ENCODE results near the gene ZNF76.

The ZNF76 gene

DNA sequence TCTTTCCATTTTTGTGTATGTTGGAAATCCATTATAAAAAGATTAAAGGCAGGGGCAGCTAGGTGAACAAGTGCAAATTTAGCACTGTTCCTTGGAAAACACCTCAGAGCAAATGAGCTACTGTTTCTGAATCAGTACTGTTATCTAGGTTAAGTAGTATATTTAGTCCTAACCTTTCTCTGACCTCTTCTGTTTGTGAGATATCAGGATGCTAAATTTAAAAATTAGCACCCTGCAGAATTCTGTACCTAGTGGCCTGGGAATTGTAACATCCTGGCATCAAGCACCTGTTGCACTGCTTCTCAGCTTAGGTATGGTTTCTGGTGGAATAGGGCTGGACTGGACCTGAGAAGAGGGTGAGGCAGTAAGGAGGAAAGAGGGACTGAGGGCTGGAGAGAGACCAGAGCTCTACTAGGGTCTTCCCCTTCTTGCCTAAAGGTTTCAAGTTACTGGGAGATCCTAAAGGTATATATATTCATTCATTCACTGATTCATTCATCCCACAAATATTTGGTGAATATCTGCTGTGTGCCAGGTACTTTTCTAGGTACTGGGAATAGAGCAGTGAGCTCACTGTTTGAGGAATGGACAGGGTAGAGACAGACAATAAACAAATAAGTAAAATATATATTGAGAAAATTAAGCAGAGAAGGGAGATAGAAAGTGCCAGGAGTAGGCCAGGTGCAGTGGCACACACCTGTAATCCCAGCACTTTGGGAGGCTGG, 5.2 kb downstream of the ZNF76 start:
- Mint-ChIP-seq H3K9me3 (no peaks in the 10 kb centered on the region), H3K4me1 (ENCODE audit: low read depth in 2 of 2) (peaks cover 39 to 51% of the 10 kb centered on the region in 2 donors), H3K27ac (peak overlapping the region; percentile 30 to 97), H3K27me3 (no peaks in the 10 kb centered on the region), H3K4me3 (no peak overlapping the region), H3K36me3 (ENCODE audit: insufficient read depth) (peaks cover 13% of the 10 kb centered on the region)
- DNase-seq = no peak
- no peak for ATAC-seq (replicated peaks)

DNA sequence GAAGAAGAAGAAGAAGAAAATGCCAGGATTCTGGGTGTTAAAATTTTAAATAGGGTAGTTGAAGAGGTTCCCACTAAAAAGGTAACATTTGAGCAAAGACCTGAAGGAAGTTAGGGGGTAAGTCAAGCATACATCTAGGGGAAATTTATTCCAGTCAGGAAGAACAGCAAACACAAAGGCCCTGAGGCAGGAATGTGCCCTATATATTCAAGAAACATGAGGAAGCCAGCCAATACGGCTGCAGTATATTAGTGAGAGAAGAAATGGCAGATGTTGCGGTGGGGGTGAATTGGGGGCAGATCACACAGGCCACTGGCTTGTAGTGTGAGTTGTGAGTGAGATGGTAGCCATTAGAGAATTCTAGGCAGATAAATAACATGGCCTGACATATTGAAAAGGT, 6.0 kb downstream of the ZNF76 start:
- H3K4me1 Mint-ChIP-seq (ENCODE audit: low read depth in 2 of 2) = peaks cover 34 to 45% of the 10 kb centered on the region in 2 donors
- no peaks in the 10 kb centered on the region for H3K9me3 Mint-ChIP-seq

DNA sequence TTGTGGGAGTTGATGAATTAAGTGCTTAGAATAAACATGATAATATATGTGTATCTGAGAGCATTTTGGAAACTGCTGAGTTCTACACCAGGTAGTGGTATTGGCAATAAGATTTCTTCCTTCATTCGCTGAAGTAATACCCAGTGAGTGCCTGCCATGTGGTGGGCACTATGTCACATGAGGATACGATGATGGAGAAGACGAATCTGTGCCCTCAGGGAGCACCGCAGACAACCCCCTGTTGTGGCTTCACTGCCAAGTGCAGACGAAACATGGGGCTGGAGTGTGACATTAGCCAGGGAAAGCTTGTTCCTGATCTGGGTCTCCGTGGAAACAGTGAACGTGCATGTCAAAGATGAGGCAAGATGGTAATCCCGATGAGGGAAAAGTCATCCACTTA, 7.9 kb downstream of the ZNF76 start:
- no peak overlapping the region for H3K4me3 Mint-ChIP-seq
- peaks cover 8% of the 10 kb centered on the region for H3K36me3 Mint-ChIP-seq (ENCODE audit: insufficient read depth)
- DNase-seq (no peak), ATAC-seq (replicated peaks) (no peak)
- H3K4me1 Mint-ChIP-seq (ENCODE audit: low read depth in 2 of 2) = peaks cover 20 to 28% of the 10 kb centered on the region in 2 donors
- H3K27me3 Mint-ChIP-seq = no peaks in the 10 kb centered on the region
- no peaks in the 10 kb centered on the region for H3K9me3 Mint-ChIP-seq
- no peak overlapping the region for H3K27ac Mint-ChIP-seq

More for the DNA sequence above, 6.0 kb downstream of the ZNF76 start:
- H3K4me3 Mint-ChIP-seq = no peak overlapping the region
- ATAC-seq (replicated peaks) (no peak), DNase-seq (no peak)
- H3K36me3 Mint-ChIP-seq (ENCODE audit: insufficient read depth) = peaks cover 8% of the 10 kb centered on the region
- H3K27me3 Mint-ChIP-seq = no peaks in the 10 kb centered on the region
- H3K27ac Mint-ChIP-seq = peak overlapping the region; percentile 1 to 30

DNA sequence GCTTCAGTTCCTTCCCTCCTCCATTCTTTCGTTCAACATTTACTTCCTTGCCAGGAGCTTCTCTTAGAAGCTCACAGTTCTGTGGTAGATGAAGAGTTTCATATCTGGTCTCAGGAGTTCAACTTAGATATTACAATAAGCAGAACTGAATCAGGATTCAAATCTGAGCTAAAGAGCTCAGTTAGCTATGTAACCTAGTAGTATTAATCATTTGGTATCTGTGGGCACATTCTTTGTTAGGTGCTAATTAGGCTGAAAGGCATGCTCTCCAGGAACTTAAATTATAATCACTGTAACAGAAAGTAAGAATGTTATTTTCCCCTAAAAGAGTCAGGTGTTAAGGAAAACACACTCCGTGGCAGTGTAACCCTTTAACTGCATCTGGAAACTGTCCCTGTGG, 8.4 kb downstream of the ZNF76 start:
- no peak for DNase-seq
- no peaks in the 10 kb centered on the region for H3K27me3 Mint-ChIP-seq
- no peak for ATAC-seq (replicated peaks)
- H3K36me3 Mint-ChIP-seq (ENCODE audit: insufficient read depth) = peaks cover 7% of the 10 kb centered on the region
- H3K4me3 Mint-ChIP-seq = no peak overlapping the region
- no peaks in the 10 kb centered on the region for H3K9me3 Mint-ChIP-seq
- peak overlapping the region in 1 of 2 donors; percentile 52 for H3K27ac Mint-ChIP-seq
- H3K4me1 Mint-ChIP-seq (ENCODE audit: low read depth in 2 of 2) = peaks cover 16 to 24% of the 10 kb centered on the region in 2 donors

DNA sequence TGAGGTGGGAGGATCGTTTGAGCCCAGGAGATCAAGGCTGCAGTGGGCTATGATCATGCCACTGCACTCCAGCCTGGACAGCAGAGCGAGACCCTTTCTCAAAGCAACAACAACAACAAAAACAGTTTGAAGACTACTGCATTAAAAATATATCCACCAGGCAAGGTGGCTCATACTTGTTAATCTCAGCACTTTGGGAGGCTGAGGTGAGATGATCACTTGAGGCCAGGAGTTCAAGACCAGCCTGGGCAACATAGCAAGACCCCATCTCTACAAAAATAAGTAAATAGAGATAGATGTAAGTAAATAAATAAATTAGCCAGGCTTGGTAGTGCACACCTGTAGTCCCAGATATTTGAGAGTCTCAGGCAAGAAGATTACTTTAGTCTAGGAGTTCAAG, 12.5 kb downstream of the ZNF76 start:
- H3K9me3 Mint-ChIP-seq = no peaks in the 10 kb centered on the region
- H3K36me3 Mint-ChIP-seq (ENCODE audit: insufficient read depth) = peaks cover 3% of the 10 kb centered on the region
- ATAC-seq (replicated peaks) (no peak), DNase-seq (no peak)
- no peaks in the 10 kb centered on the region for H3K27me3 Mint-ChIP-seq
- peak overlapping the region in 1 of 2 donors; percentile 44 for H3K27ac Mint-ChIP-seq
- H3K4me1 Mint-ChIP-seq (ENCODE audit: low read depth in 2 of 2) = peaks cover 4 to 14% of the 10 kb centered on the region in 2 donors
- H3K4me3 Mint-ChIP-seq = no peak overlapping the region

DNA sequence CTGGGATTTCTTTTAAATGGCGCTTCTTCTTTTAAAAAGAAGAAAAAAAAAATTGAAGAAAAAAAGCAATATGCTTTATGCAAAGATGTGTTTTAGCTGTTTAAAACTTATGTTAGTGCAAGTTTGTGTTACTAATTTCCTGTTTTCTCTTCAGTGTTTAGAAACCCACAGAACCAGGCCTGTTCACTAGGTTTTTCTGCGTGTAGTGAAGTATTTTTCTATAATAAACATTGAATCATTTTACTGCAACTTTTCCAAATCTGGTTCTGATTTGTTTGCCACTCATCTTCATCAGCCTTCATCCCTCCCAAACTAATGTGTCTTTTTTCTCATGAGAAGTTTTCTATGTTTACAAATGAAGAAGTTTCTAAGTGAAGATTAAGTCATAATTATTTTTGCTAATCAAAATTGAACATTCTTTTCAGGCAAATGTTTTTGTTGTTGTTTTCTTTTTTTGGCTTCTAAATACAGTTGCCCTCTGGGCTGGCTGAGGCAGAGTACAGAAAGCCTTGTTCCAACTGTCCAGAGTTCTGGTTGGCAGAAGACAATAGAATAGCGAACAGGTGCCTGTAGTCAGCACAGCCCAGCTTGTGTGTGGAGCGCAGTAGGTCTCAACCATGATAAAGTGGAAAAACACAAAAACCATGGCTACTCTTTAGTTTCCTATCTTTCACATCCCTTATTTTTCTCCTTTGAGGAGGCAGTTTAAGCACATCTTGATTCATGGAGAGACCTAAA, 14.5 kb downstream of the ZNF76 start:
- no peaks in the 10 kb centered on the region for H3K9me3 Mint-ChIP-seq
- peaks cover 3% of the 10 kb centered on the region for H3K36me3 Mint-ChIP-seq (ENCODE audit: insufficient read depth)
- no peak overlapping the region for H3K27ac Mint-ChIP-seq
- ATAC-seq (replicated peaks) (no peak), DNase-seq (no peak)
- no peaks in the 10 kb centered on the region for H3K27me3 Mint-ChIP-seq
- H3K4me3 Mint-ChIP-seq = no peak overlapping the region
- H3K4me1 Mint-ChIP-seq (ENCODE audit: low read depth in 2 of 2) = peaks cover 10 to 23% of the 10 kb centered on the region in 2 donors

DNA sequence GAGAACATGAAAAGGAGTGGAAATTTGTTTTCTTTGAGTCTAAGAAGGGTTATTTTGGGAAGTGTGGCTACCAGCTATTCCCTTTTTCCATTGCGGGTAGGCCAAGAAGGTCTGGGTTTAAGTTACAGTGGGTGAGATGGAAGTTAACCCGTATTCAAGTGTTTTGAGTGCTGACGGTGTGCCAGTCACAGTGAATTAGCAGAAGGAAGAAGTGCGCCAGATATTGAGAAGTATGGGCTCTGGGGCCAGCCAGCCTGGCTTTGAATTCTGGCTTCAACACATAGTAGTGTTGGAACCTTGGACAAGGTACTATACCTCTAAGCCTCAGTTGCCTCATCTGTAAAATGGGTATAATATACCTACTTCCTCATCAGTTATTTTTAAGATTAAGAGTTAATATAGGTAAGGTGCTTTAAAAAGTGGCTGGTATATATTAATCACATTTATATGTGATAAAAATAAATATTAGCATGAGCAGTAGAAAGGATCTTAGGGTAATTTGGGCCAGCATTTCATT, 16.3 kb downstream of the ZNF76 start:
- H3K4me1 Mint-ChIP-seq (ENCODE audit: low read depth in 2 of 2) = peaks cover 10 to 23% of the 10 kb centered on the region in 2 donors
- DNase-seq = no peak
- no peaks in the 10 kb centered on the region for H3K9me3 Mint-ChIP-seq
- no peaks in the 10 kb centered on the region for H3K36me3 Mint-ChIP-seq (ENCODE audit: insufficient read depth)
- H3K4me3 Mint-ChIP-seq = no peak overlapping the region
- H3K27me3 Mint-ChIP-seq = no peaks in the 10 kb centered on the region
- H3K27ac Mint-ChIP-seq = peak overlapping the region in 1 of 2 donors; percentile 42
- ATAC-seq (replicated peaks) = no peak

DNA sequence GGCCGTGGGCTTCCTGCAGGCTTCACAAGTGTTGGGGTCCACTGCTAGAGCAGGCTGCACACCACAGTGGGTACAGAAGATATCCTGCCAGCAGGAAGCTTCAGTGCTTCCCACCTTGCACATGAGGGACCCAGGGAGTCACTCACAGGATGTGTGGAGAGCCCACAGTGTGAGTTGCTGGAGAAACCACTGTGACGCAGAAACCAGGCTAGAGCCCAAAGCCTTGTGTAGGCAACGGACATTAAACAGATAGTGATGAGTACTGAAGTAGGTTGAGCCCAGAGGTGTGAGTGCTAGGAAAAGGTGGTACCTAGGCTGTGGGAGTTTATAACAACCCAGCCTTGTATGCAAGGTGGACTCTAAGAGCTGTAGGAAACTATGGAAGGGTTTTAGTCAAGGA, 19.2 kb downstream of the ZNF76 start:
- ATAC-seq (replicated peaks) = no peak
- DNase-seq = no peak
- peak overlapping the region in 1 of 2 donors; percentile 51 for H3K27ac Mint-ChIP-seq
- no peak overlapping the region for H3K4me3 Mint-ChIP-seq
- no peaks in the 10 kb centered on the region for H3K27me3 Mint-ChIP-seq
- H3K9me3 Mint-ChIP-seq = no peaks in the 10 kb centered on the region
- peaks cover 13% of the 10 kb centered on the region for H3K36me3 Mint-ChIP-seq (ENCODE audit: insufficient read depth)
- H3K4me1 Mint-ChIP-seq (ENCODE audit: low read depth in 2 of 2) = peaks cover 10 to 23% of the 10 kb centered on the region in 2 donors

DNA sequence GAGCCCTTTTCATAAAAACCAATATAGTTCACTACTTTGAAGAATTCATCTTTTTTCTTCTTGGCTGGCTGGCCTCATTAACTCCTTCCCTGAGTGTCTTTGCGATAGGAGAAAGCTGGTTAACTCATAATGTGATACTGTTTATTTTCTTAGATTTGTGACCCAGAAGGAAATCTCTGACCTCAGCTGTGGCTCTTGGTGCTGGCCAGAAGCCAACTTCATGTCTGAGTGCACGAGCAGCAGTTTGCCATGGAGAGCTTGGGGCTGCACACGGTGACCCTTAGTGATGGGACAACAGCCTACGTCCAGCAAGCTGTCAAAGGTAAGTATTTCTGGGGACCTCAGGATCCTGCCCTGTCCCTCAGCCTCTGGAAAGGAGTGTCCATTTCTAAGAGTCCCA, 21.4 kb downstream of the ZNF76 start:
- no peak overlapping the region for H3K4me3 Mint-ChIP-seq
- no peaks in the 10 kb centered on the region for H3K9me3 Mint-ChIP-seq
- H3K4me1 Mint-ChIP-seq (ENCODE audit: low read depth in 2 of 2) = peaks cover 5 to 15% of the 10 kb centered on the region in 2 donors
- no peaks in the 10 kb centered on the region for H3K27me3 Mint-ChIP-seq
- H3K36me3 Mint-ChIP-seq (ENCODE audit: insufficient read depth) = peaks cover 35% of the 10 kb centered on the region
- DNase-seq (no peak), ATAC-seq (replicated peaks) (no peak)
- H3K27ac Mint-ChIP-seq = no peak overlapping the region

DNA sequence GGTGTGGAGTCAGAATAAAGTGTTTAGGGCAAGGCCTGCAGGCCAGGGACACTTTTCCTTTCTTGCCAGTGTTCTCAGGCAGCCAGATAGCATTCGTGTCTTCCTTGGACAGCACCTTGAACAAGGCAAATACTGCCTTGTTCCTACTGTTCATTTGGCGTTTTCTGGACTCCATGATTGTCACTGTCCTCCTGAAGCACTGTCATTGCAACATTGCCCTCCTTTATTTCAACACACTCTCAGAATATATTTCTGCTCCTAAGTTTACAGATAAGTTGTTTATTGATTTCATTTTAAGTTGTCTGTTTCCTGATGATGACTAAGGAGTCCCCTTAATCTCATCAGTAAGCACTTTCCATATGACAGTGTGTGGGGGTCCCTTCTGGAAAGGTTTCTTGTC, 22.9 kb downstream of the ZNF76 start:
- Mint-ChIP-seq H3K27ac (no peak overlapping the region), H3K36me3 (ENCODE audit: insufficient read depth) (peaks cover 41% of the 10 kb centered on the region), H3K4me1 (ENCODE audit: low read depth in 2 of 2) (peaks cover 5 to 9% of the 10 kb centered on the region in 2 donors), H3K4me3 (no peak overlapping the region), H3K27me3 (no peaks in the 10 kb centered on the region), H3K9me3 (no peaks in the 10 kb centered on the region)
- DNase-seq = no peak
- no peak for ATAC-seq (replicated peaks)

DNA sequence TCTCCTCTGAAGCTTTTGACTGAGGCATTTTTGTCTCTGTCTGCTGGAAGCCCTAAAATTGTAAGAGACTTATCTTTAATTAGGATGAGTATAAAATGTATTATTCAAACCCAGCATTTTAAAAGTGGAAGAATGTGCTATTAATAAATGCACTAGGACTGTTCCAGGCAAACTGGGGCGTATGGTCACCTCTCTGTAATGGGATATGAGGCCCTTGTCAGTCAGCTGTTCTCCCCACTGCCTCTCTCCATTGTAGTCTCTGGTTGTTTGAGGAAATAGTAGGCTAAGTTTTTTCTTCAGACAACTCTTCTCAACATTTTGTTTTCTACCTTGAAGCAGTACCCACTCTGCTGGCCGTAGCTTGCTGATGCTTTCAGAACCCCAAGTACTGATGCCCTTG, 23.8 kb downstream of the ZNF76 start:
- Mint-ChIP-seq H3K36me3 (ENCODE audit: insufficient read depth) (peaks cover 47% of the 10 kb centered on the region), H3K4me3 (no peak overlapping the region), H3K4me1 (ENCODE audit: low read depth in 2 of 2) (peaks cover 5% of the 10 kb centered on the region in 2 donors), H3K9me3 (no peaks in the 10 kb centered on the region), H3K27me3 (no peaks in the 10 kb centered on the region), H3K27ac (no peak overlapping the region)
- ATAC-seq (replicated peaks) (no peak), DNase-seq (no peak)

DNA sequence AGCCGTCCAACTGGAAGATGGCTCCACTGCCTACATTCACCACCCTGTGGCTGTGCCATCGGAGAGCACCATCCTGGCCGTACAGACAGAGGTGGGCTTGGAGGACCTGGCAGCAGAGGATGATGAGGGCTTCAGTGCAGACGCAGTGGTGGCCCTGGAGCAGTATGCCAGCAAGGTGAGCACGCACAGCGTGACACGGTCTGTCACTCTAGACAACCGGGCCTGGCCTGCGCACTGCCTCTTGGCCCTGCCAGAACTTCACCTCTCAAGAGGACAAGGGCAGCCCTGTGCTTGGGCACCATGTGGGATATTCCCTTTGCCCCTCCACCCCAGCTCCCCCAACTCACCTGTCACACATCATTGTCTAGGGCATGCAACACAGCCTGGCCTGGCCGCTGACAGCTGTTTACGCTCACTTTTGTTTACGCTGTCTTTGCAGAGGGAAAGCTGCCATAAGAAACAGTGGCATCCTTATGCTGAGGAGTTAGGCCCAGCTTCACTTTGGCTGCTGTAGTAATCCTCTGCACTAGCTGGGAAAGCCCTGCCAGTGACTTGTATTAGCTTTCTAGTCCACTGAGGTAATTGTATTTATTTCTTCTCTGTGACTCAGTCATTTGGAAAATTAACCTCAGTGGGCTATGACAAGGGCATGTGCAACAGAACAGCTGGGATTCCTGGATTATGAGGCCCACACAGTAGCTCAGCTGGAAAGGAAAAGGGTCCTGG, 28.3 kb downstream of the ZNF76 start:
- no peak overlapping the region for H3K4me3 Mint-ChIP-seq
- H3K27ac Mint-ChIP-seq = no peak overlapping the region
- DNase-seq (no peak), ATAC-seq (replicated peaks) (no peak)
- no peaks in the 10 kb centered on the region for H3K9me3 Mint-ChIP-seq
- no peaks in the 10 kb centered on the region for H3K4me1 Mint-ChIP-seq (ENCODE audit: low read depth in 2 of 2)
- peaks cover 50% of the 10 kb centered on the region for H3K36me3 Mint-ChIP-seq (ENCODE audit: insufficient read depth)
- H3K27me3 Mint-ChIP-seq = no peaks in the 10 kb centered on the region

DNA sequence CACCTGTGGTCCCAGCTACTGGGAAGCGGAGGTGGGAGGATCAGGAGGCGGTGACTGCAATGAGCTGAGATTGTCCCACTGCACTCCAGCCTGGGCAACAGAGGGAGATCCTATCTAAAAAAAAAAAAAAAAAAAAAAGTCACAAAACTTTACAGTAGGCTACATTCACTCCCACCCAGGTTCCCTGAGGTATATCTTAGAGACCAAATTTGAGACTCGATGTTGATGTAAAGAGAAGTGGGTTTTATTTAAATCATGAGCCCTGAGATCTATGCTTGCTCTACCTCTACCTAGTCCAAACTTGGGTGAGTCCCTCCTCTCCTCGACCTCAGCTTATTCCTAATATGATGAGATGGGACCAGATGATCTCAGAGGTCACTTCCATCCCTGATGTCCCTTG, 29.3 kb downstream of the ZNF76 start:
- H3K36me3 Mint-ChIP-seq (ENCODE audit: insufficient read depth) = peaks cover 47% of the 10 kb centered on the region
- H3K4me3 Mint-ChIP-seq = no peak overlapping the region
- H3K27ac Mint-ChIP-seq = peak overlapping the region in 1 of 2 donors; percentile 9
- H3K9me3 Mint-ChIP-seq = no peaks in the 10 kb centered on the region
- H3K27me3 Mint-ChIP-seq = no peaks in the 10 kb centered on the region
- DNase-seq (no peak), ATAC-seq (replicated peaks) (no peak)
- no peaks in the 10 kb centered on the region for H3K4me1 Mint-ChIP-seq (ENCODE audit: low read depth in 2 of 2)

Measured in effector memory CD8-positive, alpha-beta T cell (primary cell).